Measurements from ENCODE around the gene GPATCH2.

Gene GPATCH2

DNA sequence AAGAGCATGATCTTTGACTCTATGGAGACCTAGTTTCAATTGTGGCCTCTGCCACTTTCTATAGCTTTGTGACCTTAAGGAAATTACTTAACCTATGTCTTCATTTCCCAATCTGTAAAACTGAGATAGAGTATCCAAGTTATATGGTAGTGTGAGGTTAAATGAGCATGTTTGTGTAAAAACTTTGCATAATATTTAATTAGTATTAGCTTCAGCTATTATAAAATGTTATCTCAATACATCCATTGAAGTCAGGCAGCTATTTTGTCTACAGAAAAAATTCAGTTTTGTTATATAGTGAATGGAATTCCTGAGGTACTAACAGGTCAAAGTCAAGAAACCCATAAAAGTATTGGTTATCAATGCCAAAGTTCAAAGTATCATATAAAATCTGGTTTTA is 53.6 kb downstream of the GPATCH2 start:
- DNase-seq (ENCODE audit: low spot score), result no peak

DNA sequence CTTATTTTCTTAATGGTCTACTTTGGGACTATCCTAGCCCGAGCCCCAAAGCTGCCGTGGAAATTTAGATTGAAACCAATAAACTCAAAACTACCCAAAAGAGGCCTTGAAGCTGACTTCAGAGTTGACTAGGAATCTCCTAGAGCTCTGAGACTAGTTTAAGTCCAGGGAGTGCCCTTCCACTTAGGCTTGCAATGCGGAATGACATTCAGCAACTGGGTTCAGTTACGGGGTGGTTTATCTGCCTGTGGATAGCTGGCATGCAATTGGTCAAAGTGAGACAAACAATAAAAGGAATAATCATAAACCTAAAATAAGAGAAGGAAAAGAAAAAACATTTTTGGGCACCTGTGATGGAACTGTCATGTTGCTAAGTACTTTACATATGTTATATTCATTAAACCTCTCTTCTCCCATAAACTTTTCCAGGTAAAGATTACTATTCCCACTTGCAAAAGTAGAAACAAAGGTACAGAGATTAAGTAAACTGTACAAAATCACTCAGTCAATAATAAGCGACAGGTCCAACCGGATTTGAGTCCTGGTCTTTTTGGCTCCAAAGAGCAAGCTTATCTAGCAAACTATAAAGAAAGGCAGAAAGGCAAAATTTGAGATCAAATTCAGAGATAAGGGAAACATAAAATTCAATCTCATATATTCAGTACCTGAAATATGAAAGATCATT is 56.5 kb downstream of the GPATCH2 start:
- no peak for DNase-seq (ENCODE audit: low spot score)

- DNase-seq (ENCODE audit: low spot score), result peak; percentile 18
Measured at GRCh38 chr1:217569021-217569420, 61.9 kb downstream of the GPATCH2 start.

- DNase-seq (ENCODE audit: low spot score), result no peak
Measured at GRCh38 chr1:217568200-217568599, 62.7 kb downstream of the GPATCH2 start.

- DNase-seq (ENCODE audit: low spot score), result no peak
Measured at GRCh38 chr1:217564833-217565232, 66.1 kb downstream of the GPATCH2 start.

GRCh38 chr1:217564207-217564606 is 66.7 kb downstream of the GPATCH2 start:
- DNase-seq (ENCODE audit: low spot score), result no peak

- no peak for DNase-seq (ENCODE audit: low spot score)
Measured at GRCh38 chr1:217563179-217563578, 67.7 kb downstream of the GPATCH2 start.

DNA sequence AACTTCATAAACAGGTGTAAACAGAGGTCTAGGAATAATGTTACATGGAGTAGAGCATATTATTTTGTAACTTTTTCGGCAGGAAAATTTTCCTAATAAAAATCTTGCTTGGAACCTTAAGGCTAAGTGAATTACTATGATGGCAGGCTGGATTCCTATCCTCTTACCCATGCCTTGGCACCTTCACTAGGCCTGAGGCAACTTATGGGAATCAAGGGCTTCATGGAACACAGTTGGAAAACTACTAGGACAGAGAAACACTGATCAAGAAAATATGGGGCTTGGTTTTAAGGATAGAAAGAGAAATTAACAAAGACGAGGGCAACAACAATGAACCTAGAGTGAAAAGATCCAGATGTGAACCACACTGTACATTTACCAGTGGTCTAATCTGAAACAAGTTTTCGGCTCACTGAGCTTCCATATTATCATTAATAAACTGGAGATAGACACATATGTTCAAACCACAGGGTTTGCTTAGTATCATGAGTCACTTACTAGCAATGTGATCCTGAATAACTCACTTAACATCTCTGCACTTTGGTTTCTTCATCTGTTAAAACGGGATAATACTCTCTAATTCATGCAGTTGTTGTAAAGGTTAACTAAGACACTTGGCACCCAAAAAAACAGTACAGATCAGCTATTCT is 68.5 kb downstream of the GPATCH2 start:
- DNase-seq (ENCODE audit: low spot score), result peak; percentile 76

- DNase-seq (ENCODE audit: low spot score), result no peak
Measured at GRCh38 chr1:217561446-217561845, 69.4 kb downstream of the GPATCH2 start.

- no peak for DNase-seq (ENCODE audit: low spot score)
Measured at GRCh38 chr1:217554849-217555248, 76.0 kb downstream of the GPATCH2 start.

DNA sequence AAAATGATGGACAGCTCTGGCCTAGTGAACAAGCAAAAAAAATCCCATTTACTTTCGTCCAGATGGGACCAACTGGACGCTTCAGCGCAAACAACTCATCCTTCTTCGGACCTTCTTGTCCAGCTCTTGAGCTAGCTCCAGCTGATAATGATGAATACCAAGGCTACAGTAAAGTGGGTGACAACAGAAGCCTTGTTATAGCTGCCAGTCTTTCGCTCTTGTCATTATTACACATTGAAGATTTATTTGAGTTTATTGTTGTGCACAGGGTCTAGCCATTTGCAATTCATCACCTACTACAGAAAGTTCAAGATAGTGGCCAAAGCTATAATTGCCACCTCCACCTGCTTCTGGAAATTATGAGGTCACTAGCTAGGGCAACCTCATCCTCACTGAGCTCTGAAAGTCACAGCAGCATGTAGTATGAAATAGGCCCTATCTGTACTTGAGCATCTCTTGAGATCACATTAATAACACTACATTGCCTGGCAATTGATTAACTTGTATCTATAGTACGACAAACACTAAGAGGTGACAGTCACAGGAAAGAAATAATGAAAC is 76.9 kb downstream of the GPATCH2 start:
- no peak for DNase-seq (ENCODE audit: low spot score)

- no peak for DNase-seq (ENCODE audit: low spot score)
Measured at GRCh38 chr1:217552339-217552951, 78.4 kb downstream of the GPATCH2 start.

- DNase-seq (ENCODE audit: low spot score), result no peak
Measured at GRCh38 chr1:217542837-217543236, 88.1 kb downstream of the GPATCH2 start.

DNA sequence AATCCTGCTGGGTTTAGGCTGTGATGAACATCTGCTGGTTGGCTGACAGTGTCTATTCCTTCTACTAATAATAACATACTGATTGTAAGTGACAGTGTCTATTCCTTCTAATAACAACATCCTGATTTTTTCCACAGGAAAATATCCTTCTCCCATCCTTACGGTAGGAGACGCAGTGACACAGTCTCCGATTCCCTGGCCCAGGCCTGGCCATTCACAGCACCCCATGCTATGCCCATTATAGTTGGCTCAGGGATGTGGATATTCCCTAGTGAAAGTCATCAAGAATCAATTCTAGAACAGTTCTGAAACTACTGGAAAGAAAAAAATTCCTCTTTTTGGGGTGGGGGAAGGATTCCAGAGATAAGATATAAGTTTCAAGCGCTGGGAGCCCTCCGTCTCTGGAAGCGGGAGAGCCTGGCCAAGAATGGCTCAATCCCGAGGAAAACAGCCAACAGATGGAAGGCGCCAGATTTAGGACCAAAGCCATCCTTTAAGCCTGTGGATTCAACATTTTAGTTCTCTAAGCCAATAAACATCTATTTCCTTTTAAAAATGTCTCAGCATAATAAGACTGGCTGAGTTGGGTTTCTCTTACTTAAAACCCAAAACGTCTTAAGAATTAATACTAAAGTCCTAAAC is 88.6 kb downstream of the GPATCH2 start:
- DNase-seq (ENCODE audit: low spot score), result no peak

- DNase-seq (ENCODE audit: low spot score), result no peak
Measured at GRCh38 chr1:217540321-217540720, 90.6 kb downstream of the GPATCH2 start.

DNA sequence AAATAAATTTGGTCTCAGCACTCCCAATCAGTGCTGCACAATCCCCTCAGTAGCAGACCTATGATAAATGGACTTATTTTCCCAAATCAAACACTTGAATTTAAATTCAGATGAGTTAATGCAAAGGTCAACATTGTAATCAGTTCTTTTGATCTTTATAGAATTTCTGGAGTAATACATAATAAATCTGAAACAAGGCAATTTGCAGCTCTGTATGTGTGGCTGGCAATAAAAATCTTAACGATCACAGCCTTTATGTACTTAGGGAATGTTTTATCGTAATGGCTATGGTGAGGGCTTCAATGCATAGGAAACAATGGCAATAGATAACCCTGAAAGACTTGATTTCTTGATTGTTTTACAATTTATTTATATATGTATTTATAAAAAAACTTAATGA is 91.4 kb downstream of the GPATCH2 start:
- no peak for DNase-seq (ENCODE audit: low spot score)

- peak; percentile 20 for DNase-seq (ENCODE audit: low spot score)
Measured at GRCh38 chr1:217535601-217536377, 95.1 kb downstream of the GPATCH2 start.

- DNase-seq (ENCODE audit: low spot score), result no peak
Measured at GRCh38 chr1:217534566-217534965, 96.3 kb downstream of the GPATCH2 start.

- DNase-seq (ENCODE audit: low spot score), result peak; percentile 26
Measured at GRCh38 chr1:217528271-217528670, 102.6 kb downstream of the GPATCH2 start.

DNA sequence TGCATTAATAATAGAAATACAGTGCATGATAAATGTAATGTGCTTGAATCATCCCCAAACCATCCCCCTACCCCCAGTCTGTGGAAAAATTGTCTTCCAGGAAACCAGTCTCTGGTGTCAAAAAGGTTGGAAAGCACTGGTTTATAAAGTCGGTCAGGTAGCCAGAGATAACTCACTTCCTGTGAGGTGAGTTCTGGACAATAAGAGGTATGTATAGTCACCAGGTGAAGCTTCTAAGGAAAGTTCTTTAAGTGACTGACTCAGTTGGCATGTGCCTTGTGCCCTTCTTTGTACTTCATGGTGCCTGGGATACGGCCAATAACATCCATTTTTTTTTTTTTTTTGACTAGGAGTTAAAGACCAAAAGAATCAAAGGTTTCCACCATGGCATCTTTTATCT is 103.7 kb downstream of the GPATCH2 start:
- DNase-seq (ENCODE audit: low spot score), result no peak

- DNase-seq (ENCODE audit: low spot score), result no peak
Measured at GRCh38 chr1:217526636-217527035, 104.3 kb downstream of the GPATCH2 start.

Measured in GM03348 (cell line).